Subcutaneous adipose tissue (tissue), 4 donors: Measurements from ENCODE around the gene ARHGAP32. TPM values are rescaled to one million over a fixed set of nuclear protein-coding genes. Genes with fewer than 3 reads are reported as not detected.

Experiments
- CTCF ChIP-seq: fragments of 450-650 bp; IDR thresholded peaks from one replicate; pipeline ENCODE4 v1.5.1; 2016; ENCODE audit warnings: low read depth, mild to moderate bottlenecking, control low read depth, antibody characterized with exemption, moderate library complexity
- total RNA-seq, 4 donors: library from RNA; depleted of rRNA; stranded (reverse); fragments of >200 nt; gene quantifications; one replicate each; pipeline ENCODE4 v1.1.0, GENCODE V29; 2016

Gene ARHGAP32
- 10 to 100 TPM; 10.9 to 19.6 (median 16.0) TPM for total RNA-seq

- no peak for TF ChIP-seq CTCF
These were observed at the start of gene ARHGAP32 for GRCh38 chr11:129192150-129192549. Gene ARHGAP32, minus strand, starts transcription at chr11:129192325. Its CDS starts 127 bp downstream, at chr11:129192198.

- TF ChIP-seq CTCF, result no peak
These were observed 47.1 kb upstream of the ARHGAP32 start for GRCh38 chr11:129239207-129239606.

GRCh38 chr11:129237880-129238638 is 45.9 kb upstream of the ARHGAP32 start:
- no peak for TF ChIP-seq CTCF

- TF ChIP-seq CTCF, result no peak
These were observed 45.3 kb upstream of the ARHGAP32 start for GRCh38 chr11:129237456-129237855.

GRCh38 chr11:129236850-129237249 is 44.7 kb upstream of the ARHGAP32 start:
- TF ChIP-seq CTCF, result no peak

GRCh38 chr11:129234978-129235377 is 42.9 kb upstream of the ARHGAP32 start:
- no peak for TF ChIP-seq CTCF

GRCh38 chr11:129230006-129230405 is 37.9 kb upstream of the ARHGAP32 start:
- TF ChIP-seq CTCF, result no peak
